HEK293 (cell line): Measurements from ENCODE around the gene ACVR1C.

Source experiments
- CTCF ChIA-PET: fragments of 350-600 bp; formaldehyde crosslinking; extraction: SDS; loops from one replicate; lab custom pipeline; 2021; ENCODE audit warnings: antibody characterized with exemption; lab: Yijun Ruan, JAX
- POLR2A ChIA-PET: fragments of 300-600 bp; formaldehyde crosslinking; extraction: SDS; loops from one replicate; lab custom pipeline; 2020; ENCODE audit warnings: antibody characterized with exemption, inconsistent platforms; lab: Yijun Ruan, JAX
- H3K27ac ChIP-seq: fragments of 200-500 bp; sonication (Bioruptor generic); 2 replicates; pipeline ENCODE4 v1.5.1; 2014; ENCODE audit warnings: low read depth, low read length, control low read depth, inconsistent platforms; ENCODE audit errors: extremely low read depth
- H3K36me3 ChIP-seq, 2 experiments: fragments of 200-500 bp in 1 of 2; sonication (Bioruptor generic) in 1 of 2; 1 replicate in 1 of 2; 2 replicates in 1 of 2; pipeline ENCODE4 v1.5.1; 2014 to 2017; ENCODE audit warnings: inconsistent platforms in 2 of 2, low read length in 2 of 2; ENCODE audit not compliant: control insufficient read depth in 2 of 2, insufficient read depth in 1 of 2
- H3K4me1 ChIP-seq: fragments of 200-500 bp; sonication (Bioruptor generic); 2 replicates; pipeline ENCODE4 v1.5.1; 2014; ENCODE audit warnings: mild to moderate bottlenecking, low read length, inconsistent platforms; ENCODE audit not compliant: control insufficient read depth, insufficient read depth
- H3K4me3 ChIP-seq: 2 replicates; pipeline ENCODE4 v1.5.1; 2011; ENCODE audit warnings: low read depth, mild to moderate bottlenecking, control low read depth, low read length, moderate library complexity
- H3K9me3 ChIP-seq: fragments of 200-500 bp; sonication (Bioruptor generic); 2 replicates; pipeline ENCODE4 v1.5.1; 2014; ENCODE audit warnings: low read depth, low read length, inconsistent platforms; ENCODE audit not compliant: control insufficient read depth, insufficient read depth
- FEZF1 ChIP-seq: fragments of 450-650 bp; formaldehyde crosslinking; IDR thresholded peaks from 2 replicates; pipeline ENCODE4 v1.5.1; 2016; ENCODE audit warnings: missing biosample characterization, missing genetic modification characterization
- GLIS2 ChIP-seq: fragments of 450-650 bp; formaldehyde crosslinking; IDR thresholded peaks from 2 replicates; pipeline ENCODE4 v1.5.1; 2016; ENCODE audit warnings: missing biosample characterization, missing genetic modification characterization
- HIC1 ChIP-seq: fragments of 450-650 bp; formaldehyde crosslinking; IDR thresholded peaks from 2 replicates; pipeline ENCODE4 v1.5.1; 2016; ENCODE audit warnings: missing biosample characterization, missing genetic modification characterization
- ZBTB10 ChIP-seq: fragments of 450-650 bp; formaldehyde crosslinking; IDR thresholded peaks from 2 replicates; pipeline ENCODE4 v1.5.1; 2016; ENCODE audit warnings: missing biosample characterization, missing genetic modification characterization
- ZBTB48 ChIP-seq: fragments of 450-650 bp; formaldehyde crosslinking; IDR thresholded peaks from 2 replicates; pipeline ENCODE4 v1.5.1; 2016; ENCODE audit warnings: missing biosample characterization, missing genetic modification characterization
- ZFP41 ChIP-seq: fragments of 450-650 bp; formaldehyde crosslinking; IDR thresholded peaks from 2 replicates; pipeline ENCODE4 v1.5.1; 2016; ENCODE audit warnings: missing biosample characterization, missing genetic modification characterization, borderline replicate concordance
- ZNF184 ChIP-seq: fragments of 450-650 bp; IDR thresholded peaks from 2 replicates; pipeline ENCODE4 v1.5.1; 2018; ENCODE audit warnings: missing biosample characterization, mild to moderate bottlenecking, missing genetic modification characterization
- ZNF311 ChIP-seq: fragments of 450-650 bp; formaldehyde crosslinking; IDR thresholded peaks from 2 replicates; pipeline ENCODE4 v1.5.1; 2017; ENCODE audit warnings: missing biosample characterization, missing genetic modification characterization, borderline replicate concordance
- ZNF423 ChIP-seq: fragments of 450-650 bp; formaldehyde crosslinking; IDR thresholded peaks from 2 replicates; pipeline ENCODE4 v1.5.1; 2016; ENCODE audit warnings: missing biosample characterization, missing genetic modification characterization
- ZNF426 ChIP-seq: fragments of 450-650 bp; formaldehyde crosslinking; IDR thresholded peaks from 2 replicates; pipeline ENCODE4 v1.5.1; 2017; ENCODE audit warnings: missing biosample characterization, missing genetic modification characterization, mild to moderate bottlenecking, inconsistent platforms, moderate library complexity
- ZNF449 ChIP-seq: fragments of 450-650 bp; formaldehyde crosslinking; IDR thresholded peaks from 2 replicates; pipeline ENCODE4 v1.5.1; 2017; ENCODE audit warnings: missing biosample characterization, mild to moderate bottlenecking, missing genetic modification characterization, moderate library complexity
- ZNF549 ChIP-seq: fragments of 450-650 bp; IDR thresholded peaks from 2 replicates; pipeline ENCODE4 v1.5.1; 2018; ENCODE audit warnings: missing biosample characterization, missing genetic modification characterization, mild to moderate bottlenecking, inconsistent platforms, moderate library complexity
- ZNF571 ChIP-seq: fragments of 450-650 bp; formaldehyde crosslinking; IDR thresholded peaks from 2 replicates; pipeline ENCODE4 v1.5.0; 2017; ENCODE audit warnings: missing biosample characterization, missing genetic modification characterization
- ZNF596 ChIP-seq: fragments of 450-650 bp; IDR thresholded peaks from 2 replicates; pipeline ENCODE4 v1.5.0; 2018; ENCODE audit warnings: missing biosample characterization, mild to moderate bottlenecking, missing genetic modification characterization, moderate library complexity
- ZNF654 ChIP-seq: fragments of 450-650 bp; formaldehyde crosslinking; IDR thresholded peaks from 2 replicates; pipeline ENCODE4 v1.5.1; 2016; ENCODE audit warnings: low read depth, missing biosample characterization, missing genetic modification characterization
- ZNF785 ChIP-seq: fragments of 450-650 bp; formaldehyde crosslinking; IDR thresholded peaks from 2 replicates; pipeline ENCODE4 v1.5.1; 2016; ENCODE audit warnings: missing biosample characterization, missing genetic modification characterization
- TF ChIP-seq, protein P1 (sequence below): fragments of 450-650 bp; formaldehyde crosslinking; IDR thresholded peaks from 2 replicates; pipeline ENCODE4 v1.5.1; 2016; ENCODE audit warnings: missing biosample characterization, missing genetic modification characterization, low read depth
- TF ChIP-seq, protein P2 (sequence below): fragments of 450-650 bp; formaldehyde crosslinking; IDR thresholded peaks from 2 replicates; pipeline ENCODE4 v1.5.1; 2016; ENCODE audit warnings: missing biosample characterization, missing genetic modification characterization
- TF ChIP-seq, protein P3 (sequence below): fragments of 450-650 bp; formaldehyde crosslinking; IDR thresholded peaks from 2 replicates; pipeline ENCODE4 v1.5.1; 2016; ENCODE audit warnings: missing biosample characterization, missing genetic modification characterization
- TF ChIP-seq, protein P4 (sequence below): fragments of 450-650 bp; formaldehyde crosslinking; IDR thresholded peaks from 2 replicates; pipeline ENCODE4 v1.5.1; 2016; ENCODE audit warnings: missing biosample characterization, missing genetic modification characterization
- TF ChIP-seq, protein P5 (sequence below): fragments of 450-650 bp; formaldehyde crosslinking; IDR thresholded peaks from 2 replicates; pipeline ENCODE4 v1.5.1; 2016; ENCODE audit warnings: missing biosample characterization, missing genetic modification characterization

ACVR1C gene

GRCh38 chr2:157627594-157628476 is 829 bp downstream of the ACVR1C start:
- Histone ChIP-seq H3K9me3 (no peaks in the 10 kb centered on the region), H3K36me3 (no peaks in the 10 kb centered on the region), H3K27ac (no peak overlapping the region; the same call in 1 of the 2 replicates), H3K4me3 (peak overlapping the region; percentile 61), H3K4me1 (no peaks in the 10 kb centered on the region)
- POLR2A ChIA-PET: interaction anchor here (0.6 kb wide), 1 partner anchor 478 kb away, joined by 5 read pairs; no protein-coding TSS in a partner anchor
- CTCF ChIA-PET: interaction anchor here (0.5 to 2.3 kb wide), 9 partner anchors 8 to 1843 kb away, joined by 3 to 15 read pairs (median 4); no protein-coding TSS in a partner anchor
- TF ChIP-seq, protein P1, sequence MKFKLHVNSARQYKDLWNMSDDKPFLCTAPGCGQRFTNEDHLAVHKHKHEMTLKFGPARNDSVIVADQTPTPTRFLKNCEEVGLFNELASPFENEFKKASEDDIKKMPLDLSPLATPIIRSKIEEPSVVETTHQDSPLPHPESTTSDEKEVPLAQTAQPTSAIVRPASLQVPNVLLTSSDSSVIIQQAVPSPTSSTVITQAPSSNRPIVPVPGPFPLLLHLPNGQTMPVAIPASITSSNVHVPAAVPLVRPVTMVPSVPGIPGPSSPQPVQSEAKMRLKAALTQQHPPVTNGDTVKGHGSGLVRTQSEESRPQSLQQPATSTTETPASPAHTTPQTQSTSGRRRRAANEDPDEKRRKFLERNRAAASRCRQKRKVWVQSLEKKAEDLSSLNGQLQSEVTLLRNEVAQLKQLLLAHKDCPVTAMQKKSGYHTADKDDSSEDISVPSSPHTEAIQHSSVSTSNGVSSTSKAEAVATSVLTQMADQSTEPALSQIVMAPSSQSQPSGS (tag by site-specific recombination): no peak
- no peak for TF ChIP-seq ZFP41 (tag by site-specific recombination)
- no peak for TF ChIP-seq ZNF423
- no peak for TF ChIP-seq ZNF184
- no peak for TF ChIP-seq ZNF549 (tag by site-specific recombination)
- TF ChIP-seq, protein P2, sequence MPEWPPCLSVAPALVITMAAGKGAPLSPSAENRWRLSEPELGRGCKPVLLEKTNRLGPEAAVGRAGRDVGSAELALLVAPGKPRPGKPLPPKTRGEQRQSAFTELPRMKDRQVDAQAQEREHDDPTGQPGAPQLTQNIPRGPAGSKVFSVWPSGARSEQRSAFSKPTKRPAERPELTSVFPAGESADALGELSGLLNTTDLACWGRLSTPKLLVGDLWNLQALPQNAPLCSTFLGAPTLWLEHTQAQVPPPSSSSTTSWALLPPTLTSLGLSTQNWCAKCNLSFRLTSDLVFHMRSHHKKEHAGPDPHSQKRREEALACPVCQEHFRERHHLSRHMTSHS: no peak
- TF ChIP-seq ZNF571: no peak
- 0 out of 2 replicates have a peak, but pooled peaks have one; percentile 46 for TF ChIP-seq ZBTB10 (tag by site-specific recombination)
- no peak for TF ChIP-seq ZNF654 (tag by site-specific recombination)
- TF ChIP-seq, protein P3, sequence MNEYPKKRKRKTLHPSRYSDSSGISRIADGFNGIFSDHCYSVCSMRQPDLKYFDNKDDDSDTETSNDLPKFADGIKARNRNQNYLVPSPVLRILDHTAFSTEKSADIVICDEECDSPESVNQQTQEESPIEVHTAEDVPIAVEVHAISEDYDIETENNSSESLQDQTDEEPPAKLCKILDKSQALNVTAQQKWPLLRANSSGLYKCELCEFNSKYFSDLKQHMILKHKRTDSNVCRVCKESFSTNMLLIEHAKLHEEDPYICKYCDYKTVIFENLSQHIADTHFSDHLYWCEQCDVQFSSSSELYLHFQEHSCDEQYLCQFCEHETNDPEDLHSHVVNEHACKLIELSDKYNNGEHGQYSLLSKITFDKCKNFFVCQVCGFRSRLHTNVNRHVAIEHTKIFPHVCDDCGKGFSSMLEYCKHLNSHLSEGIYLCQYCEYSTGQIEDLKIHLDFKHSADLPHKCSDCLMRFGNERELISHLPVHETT: no peak
- TF ChIP-seq, protein P4, sequence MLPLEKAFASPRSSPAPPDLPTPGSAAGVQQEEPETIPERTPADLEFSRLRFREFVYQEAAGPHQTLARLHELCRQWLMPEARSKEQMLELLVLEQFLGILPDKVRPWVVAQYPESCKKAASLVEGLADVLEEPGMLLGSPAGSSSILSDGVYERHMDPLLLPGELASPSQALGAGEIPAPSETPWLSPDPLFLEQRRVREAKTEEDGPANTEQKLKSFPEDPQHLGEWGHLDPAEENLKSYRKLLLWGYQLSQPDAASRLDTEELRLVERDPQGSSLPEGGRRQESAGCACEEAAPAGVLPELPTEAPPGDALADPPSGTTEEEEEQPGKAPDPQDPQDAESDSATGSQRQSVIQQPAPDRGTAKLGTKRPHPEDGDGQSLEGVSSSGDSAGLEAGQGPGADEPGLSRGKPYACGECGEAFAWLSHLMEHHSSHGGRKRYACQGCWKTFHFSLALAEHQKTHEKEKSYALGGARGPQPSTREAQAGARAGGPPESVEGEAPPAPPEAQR (tag by site-specific recombination): no peak
- TF ChIP-seq ZNF449: no peak
- peak; percentile 27; the same call in 1 of the 2 replicates for TF ChIP-seq GLIS2 (tag by site-specific recombination)
- no peak for TF ChIP-seq ZNF596
- no peak for TF ChIP-seq ZNF426
- no peak for TF ChIP-seq ZNF785 (tag by site-specific recombination)
- no peak for TF ChIP-seq ZNF311
- peak; percentile 72 for TF ChIP-seq ZBTB48 (tag by site-specific recombination)
- TF ChIP-seq, protein P5, sequence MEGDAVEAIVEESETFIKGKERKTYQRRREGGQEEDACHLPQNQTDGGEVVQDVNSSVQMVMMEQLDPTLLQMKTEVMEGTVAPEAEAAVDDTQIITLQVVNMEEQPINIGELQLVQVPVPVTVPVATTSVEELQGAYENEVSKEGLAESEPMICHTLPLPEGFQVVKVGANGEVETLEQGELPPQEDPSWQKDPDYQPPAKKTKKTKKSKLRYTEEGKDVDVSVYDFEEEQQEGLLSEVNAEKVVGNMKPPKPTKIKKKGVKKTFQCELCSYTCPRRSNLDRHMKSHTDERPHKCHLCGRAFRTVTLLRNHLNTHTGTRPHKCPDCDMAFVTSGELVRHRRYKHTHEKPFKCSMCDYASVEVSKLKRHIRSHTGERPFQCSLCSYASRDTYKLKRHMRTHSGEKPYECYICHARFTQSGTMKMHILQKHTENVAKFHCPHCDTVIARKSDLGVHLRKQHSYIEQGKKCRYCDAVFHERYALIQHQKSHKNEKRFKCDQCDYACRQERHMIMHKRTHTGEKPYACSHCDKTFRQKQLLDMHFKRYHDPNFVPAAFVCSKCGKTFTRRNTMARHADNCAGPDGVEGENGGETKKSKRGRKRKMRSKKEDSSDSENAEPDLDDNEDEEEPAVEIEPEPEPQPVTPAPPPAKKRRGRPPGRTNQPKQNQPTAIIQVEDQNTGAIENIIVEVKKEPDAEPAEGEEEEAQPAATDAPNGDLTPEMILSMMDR (tag by site-specific recombination): 0 out of 2 replicates have a peak, but pooled peaks have one; percentile 41
- TF ChIP-seq HIC1 (tag by site-specific recombination): 0 out of 2 replicates have a peak, but pooled peaks have one; percentile 14
- TF ChIP-seq FEZF1 (tag by site-specific recombination): no peak
